DOHH2 (cell line): ENCODE measurements around the gene DDIT4.

Experiments
- H3F3A ChIP-seq: fragments of 200-600 bp; sonication (generic), shearing (Covaris generic); 2 replicates; pipeline ENCODE4 v1.6.0; 2016; ENCODE audit warnings: antibody characterized with exemption, mild to moderate bottlenecking; ENCODE audit not compliant: control insufficient read depth, insufficient read depth
- H3K27ac ChIP-seq: fragments of 200-600 bp; sonication (generic); 2 replicates; pipeline ENCODE4 v1.5.1; 2014; ENCODE audit warnings: low read depth, mild to moderate bottlenecking, low read length, moderate library complexity
- H3K27me3 ChIP-seq: fragments of 200-600 bp; sonication (generic); 2 replicates; pipeline ENCODE4 v1.6.1; 2014; ENCODE audit warnings: mild to moderate bottlenecking, low read length, mixed read lengths; ENCODE audit not compliant: control insufficient read depth
- H3K36me3 ChIP-seq: fragments of 200-600 bp; sonication (generic); 2 replicates; pipeline ENCODE4 v1.6.1; 2014; ENCODE audit warnings: mild to moderate bottlenecking, low read length, moderate library complexity, mixed read lengths; ENCODE audit not compliant: control insufficient read depth
- H3K4me1 ChIP-seq: fragments of 200-600 bp; sonication (generic); 2 replicates; pipeline ENCODE4 v1.6.1; 2014; ENCODE audit warnings: mild to moderate bottlenecking, low read length, mixed read lengths; ENCODE audit not compliant: control insufficient read depth
- H3K4me2 ChIP-seq: fragments of 200-600 bp; sonication (generic); 2 replicates; pipeline ENCODE4 v1.6.0; 2014; ENCODE audit warnings: mild to moderate bottlenecking, low read length, moderate library complexity
- H3K4me3 ChIP-seq: fragments of 200-600 bp; sonication (generic); 2 replicates; pipeline ENCODE4 v1.5.1; 2014; ENCODE audit warnings: mild to moderate bottlenecking, low read length, mixed read lengths
- H3K79me2 ChIP-seq: fragments of 200-600 bp; sonication (generic); 2 replicates; pipeline ENCODE4 v1.6.1; 2014; ENCODE audit warnings: mild to moderate bottlenecking, low read length, mixed read lengths; ENCODE audit not compliant: control insufficient read depth
- H3K9me2 ChIP-seq: fragments of 200-600 bp; sonication (generic); replicated peaks from 2 replicates; pipeline ENCODE4 v1.6.1; 2014; ENCODE audit warnings: mild to moderate bottlenecking, low read length, mixed read lengths; ENCODE audit not compliant: control insufficient read depth
- H3K9me3 ChIP-seq: fragments of 200-600 bp; sonication (generic); 2 replicates; pipeline ENCODE4 v1.6.1; 2014; ENCODE audit warnings: antibody characterized with exemption, low read length, mixed read lengths; ENCODE audit not compliant: control insufficient read depth, insufficient read depth
- H4K20me1 ChIP-seq: fragments of 200-600 bp; sonication (generic); 2 replicates; pipeline ENCODE4 v1.6.0; 2014; ENCODE audit warnings: low read depth, mild to moderate bottlenecking, antibody characterized with exemption, low read length, moderate library complexity; ENCODE audit not compliant: control insufficient read depth, insufficient read depth
- EZH2phosphoT487 ChIP-seq: fragments of 200-600 bp; sonication (generic); IDR thresholded peaks from 2 replicates; pipeline ENCODE4 v1.6.1; 2017; ENCODE audit warnings: borderline replicate concordance, mild to moderate bottlenecking, antibody characterized with exemption, low read length, moderate library complexity, mixed read lengths
- TF ChIP-seq, protein P1 (sequence below): fragments of 200-600 bp; sonication (generic); IDR thresholded peaks from one replicate; pipeline ENCODE4 v1.5.1; 2014; ENCODE audit warnings: antibody characterized with exemption, mild to moderate bottlenecking, low read depth, low read length; ENCODE audit not compliant: poor library complexity, severe bottlenecking

The DDIT4 gene

DNA sequence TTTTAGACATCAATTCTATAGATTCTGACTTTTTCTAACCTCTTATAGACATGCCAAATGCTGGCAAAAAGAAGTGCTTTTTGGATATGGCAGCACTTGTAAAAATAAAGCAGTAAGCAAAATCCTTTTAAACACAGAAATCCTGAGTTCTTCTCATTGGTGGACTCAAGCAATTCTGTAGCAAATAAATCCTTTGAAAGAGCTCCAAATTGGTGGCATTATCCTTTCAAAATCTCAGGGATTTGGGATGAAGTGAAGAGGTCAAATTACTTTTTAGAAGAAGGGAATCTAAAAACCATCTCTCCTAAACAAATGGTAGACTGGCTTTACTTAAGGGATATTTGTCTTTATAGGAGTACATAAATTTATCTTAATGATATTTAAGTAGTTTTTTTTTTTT is 40.1 kb upstream of the DDIT4 start:
- H3K27me3 ChIP-seq = no peaks in the 10 kb centered on the region
- peaks cover 59% of the 10 kb centered on the region for H3K36me3 ChIP-seq
- no peak overlapping the region for H3K4me2 ChIP-seq
- no peak overlapping the region for H3K4me3 ChIP-seq
- no peaks in the 10 kb centered on the region for H3K9me3 ChIP-seq
- peaks cover 22% of the 10 kb centered on the region for H3K79me2 ChIP-seq
- H3K9me2 ChIP-seq = no peaks in the 10 kb centered on the region
- H3K27ac ChIP-seq = no peak overlapping the region
- H4K20me1 ChIP-seq = no peaks in the 10 kb centered on the region
- peaks cover 13% of the 10 kb centered on the region for H3F3A ChIP-seq
- no peak for TF ChIP-seq EZH2phosphoT487
- TF ChIP-seq, protein P1, sequence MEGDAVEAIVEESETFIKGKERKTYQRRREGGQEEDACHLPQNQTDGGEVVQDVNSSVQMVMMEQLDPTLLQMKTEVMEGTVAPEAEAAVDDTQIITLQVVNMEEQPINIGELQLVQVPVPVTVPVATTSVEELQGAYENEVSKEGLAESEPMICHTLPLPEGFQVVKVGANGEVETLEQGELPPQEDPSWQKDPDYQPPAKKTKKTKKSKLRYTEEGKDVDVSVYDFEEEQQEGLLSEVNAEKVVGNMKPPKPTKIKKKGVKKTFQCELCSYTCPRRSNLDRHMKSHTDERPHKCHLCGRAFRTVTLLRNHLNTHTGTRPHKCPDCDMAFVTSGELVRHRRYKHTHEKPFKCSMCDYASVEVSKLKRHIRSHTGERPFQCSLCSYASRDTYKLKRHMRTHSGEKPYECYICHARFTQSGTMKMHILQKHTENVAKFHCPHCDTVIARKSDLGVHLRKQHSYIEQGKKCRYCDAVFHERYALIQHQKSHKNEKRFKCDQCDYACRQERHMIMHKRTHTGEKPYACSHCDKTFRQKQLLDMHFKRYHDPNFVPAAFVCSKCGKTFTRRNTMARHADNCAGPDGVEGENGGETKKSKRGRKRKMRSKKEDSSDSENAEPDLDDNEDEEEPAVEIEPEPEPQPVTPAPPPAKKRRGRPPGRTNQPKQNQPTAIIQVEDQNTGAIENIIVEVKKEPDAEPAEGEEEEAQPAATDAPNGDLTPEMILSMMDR = no peak
- peaks cover 17% of the 10 kb centered on the region for H3K4me1 ChIP-seq

DNA sequence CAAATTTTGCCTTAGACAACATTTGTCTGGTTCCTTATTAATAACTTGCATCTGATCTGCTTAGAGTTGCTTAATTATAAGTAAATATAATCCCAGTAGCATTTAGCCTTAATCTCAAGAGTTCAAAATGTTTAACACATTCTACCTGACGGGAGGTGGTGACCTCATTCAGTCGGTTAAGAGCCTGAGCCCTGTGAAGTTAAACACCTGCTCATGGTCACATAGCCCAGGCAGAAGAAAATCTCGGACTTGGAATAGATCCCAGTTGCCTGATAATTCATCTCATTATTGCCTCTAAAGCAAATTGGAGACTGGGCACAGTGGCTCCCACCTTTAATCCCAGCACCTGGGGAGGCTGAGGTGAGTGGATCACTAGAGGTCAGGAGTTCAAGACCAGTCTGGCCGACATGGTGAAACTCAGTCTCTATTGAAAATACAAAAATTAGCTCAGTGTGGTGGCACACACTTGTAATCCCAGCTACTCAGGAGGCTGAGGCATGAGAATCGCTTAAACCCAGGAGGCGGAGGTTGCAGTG is 39.1 kb upstream of the DDIT4 start:
- Histone ChIP-seq H3K36me3 (peaks cover 49% of the 10 kb centered on the region), H3K9me3 (no peaks in the 10 kb centered on the region), H3K27me3 (no peaks in the 10 kb centered on the region), H3K9me2 (no peaks in the 10 kb centered on the region), H3K4me2 (no peak overlapping the region), H3K4me3 (no peak overlapping the region), H3K27ac (no peak overlapping the region), H3K79me2 (peaks cover 13% of the 10 kb centered on the region), H3K4me1 (peaks cover 10% of the 10 kb centered on the region), H3F3A (peaks cover 10% of the 10 kb centered on the region), H4K20me1 (no peaks in the 10 kb centered on the region)
- TF ChIP-seq, protein P1 = no peak
- no peak for TF ChIP-seq EZH2phosphoT487

DNA sequence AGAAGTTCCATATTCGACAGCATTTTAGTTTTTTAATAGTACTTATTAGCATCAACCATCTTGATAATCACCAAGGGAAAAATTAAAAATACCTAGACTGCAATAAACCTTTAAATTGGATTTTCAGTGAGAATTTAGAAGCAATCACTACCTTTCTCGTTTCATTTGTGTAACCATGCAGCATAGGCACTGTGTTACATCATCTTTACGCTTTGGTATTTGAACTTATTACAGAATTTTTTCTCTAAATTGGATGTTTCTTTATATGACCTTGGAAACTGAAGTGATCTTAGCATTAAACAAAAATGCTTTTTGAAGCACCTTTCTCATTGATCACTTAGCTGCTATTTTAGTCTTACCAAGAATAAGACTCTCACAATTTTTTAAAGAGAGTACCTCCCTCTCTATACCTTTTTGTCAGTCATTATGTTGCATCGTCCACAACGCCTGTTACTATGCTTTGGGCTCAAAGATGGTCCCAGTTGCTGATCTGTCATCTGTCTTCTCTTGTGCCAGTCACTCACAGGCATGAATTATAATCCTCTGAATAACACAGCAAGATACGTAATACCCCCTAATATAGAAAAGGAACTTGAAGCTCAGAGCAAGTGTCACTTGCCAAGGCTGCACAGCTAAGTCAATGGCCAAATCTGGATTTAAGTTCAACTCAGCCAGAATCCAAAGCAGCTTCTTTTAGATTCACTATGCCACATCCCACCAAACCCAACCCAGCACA is 38.0 kb upstream of the DDIT4 start:
- Histone ChIP-seq H4K20me1 (no peaks in the 10 kb centered on the region), H3K9me3 (no peaks in the 10 kb centered on the region), H3K4me1 (peaks cover 3% of the 10 kb centered on the region; the same call in 1 of the 2 replicates), H3K27me3 (no peaks in the 10 kb centered on the region), H3K4me3 (no peak overlapping the region), H3K79me2 (peaks cover 5% of the 10 kb centered on the region), H3K9me2 (no peaks in the 10 kb centered on the region), H3K27ac (no peak overlapping the region), H3K36me3 (peaks cover 38% of the 10 kb centered on the region), H3F3A (peaks cover 10% of the 10 kb centered on the region), H3K4me2 (no peak overlapping the region)
- TF ChIP-seq, protein P1 = no peak
- no peak for TF ChIP-seq EZH2phosphoT487
